Hematopoietic multipotent progenitor cell treated with erythropoietin and hydrocortisone succinate and interleukin-3 and kit ligand, for 15 days (in vitro differentiated cells): ENCODE measurements around the gene SSNA1.

Experiments
- DNase-seq: peaks from one replicate; pipeline ENCODE4 v3.0.0-alpha.2; 2015; ENCODE audit warnings: low spot score

The SSNA1 gene

GRCh38 chr9:137152844-137153405 is 35.6 kb upstream of the SSNA1 start:
- DNase-seq: no peak

GRCh38 chr9:137156567-137157375 is 31.7 kb upstream of the SSNA1 start:
- peak; percentile 81 for DNase-seq

GRCh38 chr9:137157618-137158415 is 30.7 kb upstream of the SSNA1 start:
- no peak for DNase-seq

- DNase-seq: no peak
Observed at GRCh38 chr9:137158625-137159024, 29.9 kb upstream of the SSNA1 start.

GRCh38 chr9:137159105-137160053 is 29.1 kb upstream of the SSNA1 start:
- DNase-seq: no peak

DNA sequence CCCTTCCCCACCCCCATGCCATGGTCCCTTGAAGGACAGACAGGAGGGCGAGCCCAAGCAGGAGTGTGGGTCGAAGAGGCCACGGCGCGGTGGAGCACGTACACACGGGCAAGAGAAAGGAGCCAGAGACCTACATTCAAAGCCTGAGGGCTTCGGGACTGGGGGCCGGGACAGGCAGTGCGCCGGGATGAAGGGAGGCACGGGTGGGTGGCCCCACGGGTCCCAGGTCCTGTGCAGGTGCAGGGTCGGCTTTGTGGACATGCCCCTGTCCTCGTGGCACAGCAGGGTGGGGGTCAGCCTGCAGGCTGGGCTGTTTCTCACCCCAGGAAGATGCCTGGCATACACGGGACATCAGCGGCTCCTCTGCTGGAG is 28.4 kb upstream of the SSNA1 start:
- no peak for DNase-seq

DNA sequence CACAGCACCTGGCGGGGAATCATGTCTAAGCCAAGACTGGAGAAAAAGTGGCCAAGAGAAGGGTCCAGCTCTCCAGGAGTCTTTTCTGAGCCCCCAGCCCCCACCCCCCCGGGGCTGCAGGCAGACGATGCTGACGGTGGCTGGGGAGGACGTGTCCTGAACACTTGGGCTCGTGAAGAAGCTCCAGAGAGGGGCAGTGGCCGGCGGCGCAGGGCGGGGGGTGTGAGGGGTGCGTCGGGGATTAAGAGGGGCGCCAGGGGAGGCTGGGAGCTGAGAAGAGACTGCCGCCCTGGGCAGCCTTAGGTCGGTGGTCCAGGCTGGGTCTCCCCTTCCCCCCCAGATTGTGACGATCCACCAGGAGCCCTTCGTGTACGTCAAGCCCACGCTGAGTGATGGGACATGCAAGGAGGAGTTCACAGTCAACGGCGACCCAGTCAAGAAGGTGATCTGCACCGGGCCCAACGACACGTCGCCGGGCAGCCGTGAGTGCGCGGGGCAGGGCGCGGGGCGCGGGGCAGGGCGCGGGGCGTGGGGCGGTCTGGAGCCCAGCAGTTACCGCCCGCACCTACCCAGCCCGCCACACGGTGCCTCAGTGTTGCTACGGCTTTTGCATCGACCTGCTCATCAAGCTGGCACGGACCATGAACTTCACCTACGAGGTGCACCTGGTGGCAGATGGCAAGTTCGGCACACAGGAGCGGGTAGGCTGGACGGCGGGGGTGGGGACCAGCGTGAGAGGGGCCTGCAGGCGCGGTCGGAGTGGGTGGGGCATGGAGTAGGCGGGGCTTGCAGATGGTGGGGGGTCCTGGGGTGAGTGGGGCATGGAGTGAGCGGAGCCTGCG is 27.5 kb upstream of the SSNA1 start:
- no peak for DNase-seq

DNA sequence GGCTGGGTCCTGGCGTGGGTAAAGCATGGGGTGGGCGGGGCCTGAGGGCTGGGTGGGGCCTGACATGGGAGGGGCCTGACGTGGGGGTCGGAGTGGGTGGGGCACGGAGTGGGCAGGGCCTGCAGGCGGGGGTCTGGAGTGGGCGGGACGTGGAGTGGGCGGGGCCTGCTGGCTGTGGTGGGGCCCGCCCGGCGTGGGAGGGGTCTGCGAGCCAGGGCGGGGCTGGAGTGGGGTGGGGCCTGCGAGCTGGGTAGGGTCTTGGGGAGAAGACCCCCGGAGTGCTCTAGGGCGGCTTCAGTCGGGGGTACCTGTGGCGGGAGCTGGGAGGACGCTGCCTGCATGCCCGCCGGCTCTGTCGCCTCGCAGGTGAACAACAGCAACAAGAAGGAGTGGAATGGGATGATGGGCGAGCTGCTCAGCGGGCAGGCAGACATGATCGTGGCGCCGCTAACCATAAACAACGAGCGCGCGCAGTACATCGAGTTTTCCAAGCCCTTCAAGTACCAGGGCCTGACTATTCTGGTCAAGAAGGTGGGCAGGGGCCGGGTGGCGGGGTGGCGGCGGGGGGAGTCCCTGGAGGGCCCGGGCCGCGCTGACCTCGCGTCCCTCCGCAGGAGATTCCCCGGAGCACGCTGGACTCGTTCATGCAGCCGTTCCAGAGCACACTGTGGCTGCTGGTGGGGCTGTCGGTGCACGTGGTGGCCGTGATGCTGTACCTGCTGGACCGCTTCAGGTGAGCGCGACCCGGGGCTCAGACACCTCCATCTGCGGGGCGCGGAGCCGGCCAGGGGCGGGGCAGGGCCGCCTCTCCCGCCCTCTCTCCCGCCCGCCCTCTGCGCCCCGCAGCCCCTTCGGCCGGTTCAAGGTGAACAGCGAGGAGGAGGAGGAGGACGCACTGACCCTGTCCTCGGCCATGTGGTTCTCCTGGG is 26.7 kb upstream of the SSNA1 start:
- DNase-seq: no peak

DNA sequence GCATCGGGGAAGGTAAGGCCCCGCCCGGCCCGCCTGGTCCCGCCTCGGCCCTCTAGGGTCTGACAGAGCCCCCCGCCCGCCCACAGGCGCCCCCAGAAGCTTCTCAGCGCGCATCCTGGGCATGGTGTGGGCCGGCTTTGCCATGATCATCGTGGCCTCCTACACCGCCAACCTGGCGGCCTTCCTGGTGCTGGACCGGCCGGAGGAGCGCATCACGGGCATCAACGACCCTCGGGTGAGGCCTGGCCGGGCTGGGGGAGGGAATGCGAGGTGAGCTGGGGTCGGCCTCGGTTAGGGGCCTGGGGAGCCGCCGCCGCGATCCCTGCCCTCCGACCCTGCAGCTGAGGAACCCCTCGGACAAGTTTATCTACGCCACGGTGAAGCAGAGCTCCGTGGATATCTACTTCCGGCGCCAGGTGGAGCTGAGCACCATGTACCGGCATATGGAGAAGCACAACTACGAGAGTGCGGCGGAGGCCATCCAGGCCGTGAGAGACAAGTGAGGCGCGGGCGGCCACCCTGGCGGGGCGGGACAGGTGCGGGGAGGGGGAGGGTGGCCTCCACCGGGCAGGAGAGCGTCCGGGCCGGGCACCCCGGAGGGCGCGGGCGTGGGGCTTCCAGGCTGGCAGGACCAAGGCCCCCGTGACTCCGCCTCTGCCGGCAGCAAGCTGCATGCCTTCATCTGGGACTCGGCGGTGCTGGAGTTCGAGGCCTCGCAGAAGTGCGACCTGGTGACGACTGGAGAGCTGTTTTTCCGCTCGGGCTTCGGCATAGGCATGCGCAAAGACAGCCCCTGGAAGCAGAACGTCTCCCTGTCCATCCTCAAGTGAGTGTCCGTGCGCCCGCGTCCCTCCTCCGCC is 25.7 kb upstream of the SSNA1 start:
- no peak for DNase-seq

DNA sequence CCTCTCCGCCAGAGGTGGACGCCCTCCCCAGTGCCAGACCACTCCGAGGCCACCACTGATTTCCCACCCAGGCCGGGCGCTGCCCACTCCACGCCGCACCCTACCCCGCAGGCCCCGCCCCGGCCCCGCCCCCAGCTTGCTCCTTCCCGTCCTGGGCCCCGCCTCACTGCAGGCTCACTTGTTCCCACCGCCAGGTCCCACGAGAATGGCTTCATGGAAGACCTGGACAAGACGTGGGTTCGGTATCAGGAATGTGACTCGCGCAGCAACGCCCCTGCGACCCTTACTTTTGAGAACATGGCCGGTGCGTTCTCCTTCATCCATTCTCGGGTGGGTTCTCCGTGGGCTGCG is 25.1 kb upstream of the SSNA1 start:
- DNase-seq: no peak

DNA sequence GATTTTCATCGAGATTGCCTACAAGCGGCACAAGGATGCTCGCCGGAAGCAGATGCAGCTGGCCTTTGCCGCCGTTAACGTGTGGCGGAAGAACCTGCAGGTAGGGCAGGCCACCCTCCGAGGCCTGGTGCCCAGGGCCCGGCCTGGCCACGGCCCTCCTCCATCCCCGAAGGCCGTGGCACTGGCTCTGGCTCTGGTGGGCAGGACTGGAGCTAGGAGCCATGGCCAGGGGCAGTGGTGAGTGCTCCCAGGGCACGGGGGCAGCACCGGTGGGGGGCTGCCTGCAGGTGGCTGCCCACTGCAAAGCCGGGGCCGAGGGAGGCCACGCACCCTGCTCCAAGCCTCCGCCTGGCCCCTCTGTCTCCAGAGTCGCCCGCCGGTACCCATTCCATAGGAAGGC is 24.7 kb upstream of the SSNA1 start:
- no peak for DNase-seq

- DNase-seq: no peak
Observed at GRCh38 chr9:137164370-137165249, 23.9 kb upstream of the SSNA1 start.

DNA sequence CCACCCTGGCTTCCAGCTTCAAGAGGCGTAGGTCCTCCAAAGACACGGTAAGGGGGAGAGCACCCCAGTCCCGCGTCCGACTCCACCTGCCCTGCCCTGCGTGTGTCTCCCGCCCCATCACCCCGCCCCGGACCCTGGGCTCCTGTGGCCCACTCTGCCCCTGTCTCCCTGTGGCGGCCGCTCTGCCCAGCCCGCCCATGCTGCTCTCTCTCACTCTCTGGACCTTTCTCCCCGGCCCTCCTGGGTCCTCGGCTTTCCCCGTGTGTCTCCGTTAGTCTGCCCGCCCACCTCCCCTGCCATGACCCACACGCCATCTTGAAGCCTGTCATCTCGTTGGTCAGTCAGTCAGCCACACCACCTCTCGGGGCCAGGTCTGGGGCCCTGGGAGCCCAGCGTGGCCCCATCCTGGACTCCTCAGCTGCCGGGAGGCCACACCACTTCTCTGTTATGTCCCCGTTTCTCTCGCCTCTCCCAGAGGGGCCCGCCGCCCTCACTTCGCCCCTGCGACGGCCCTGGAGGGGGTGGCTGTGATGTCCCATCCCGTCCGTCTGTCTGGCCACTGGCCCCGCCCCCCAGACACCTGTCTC is 23.1 kb upstream of the SSNA1 start:
- no peak for DNase-seq

- DNase-seq: no peak
Observed at GRCh38 chr9:137166380-137167229, 21.9 kb upstream of the SSNA1 start.

DNA sequence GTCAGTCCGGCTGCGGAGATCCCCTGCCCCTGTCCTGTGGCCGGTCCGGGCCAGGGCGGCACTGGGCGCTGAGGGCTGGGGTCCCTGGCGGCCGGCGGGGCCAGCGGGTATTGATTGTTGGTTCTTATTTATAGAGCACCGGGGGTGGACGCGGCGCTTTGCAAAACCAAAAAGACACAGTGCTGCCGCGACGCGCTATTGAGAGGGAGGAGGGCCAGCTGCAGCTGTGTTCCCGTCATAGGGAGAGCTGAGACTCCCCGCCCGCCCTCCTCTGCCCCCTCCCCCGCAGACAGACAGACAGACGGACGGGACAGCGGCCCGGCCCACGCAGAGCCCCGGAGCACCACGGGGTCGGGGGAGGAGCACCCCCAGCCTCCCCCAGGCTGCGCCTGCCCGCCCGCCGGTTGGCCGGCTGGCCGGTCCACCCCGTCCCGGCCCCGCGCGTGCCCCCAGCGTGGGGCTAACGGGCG is 21.2 kb upstream of the SSNA1 start:
- DNase-seq: no peak

GRCh38 chr9:137167747-137168572 is 20.5 kb upstream of the SSNA1 start:
- no peak for DNase-seq
